ENCODE data around the gene INTS12.

DNA sequence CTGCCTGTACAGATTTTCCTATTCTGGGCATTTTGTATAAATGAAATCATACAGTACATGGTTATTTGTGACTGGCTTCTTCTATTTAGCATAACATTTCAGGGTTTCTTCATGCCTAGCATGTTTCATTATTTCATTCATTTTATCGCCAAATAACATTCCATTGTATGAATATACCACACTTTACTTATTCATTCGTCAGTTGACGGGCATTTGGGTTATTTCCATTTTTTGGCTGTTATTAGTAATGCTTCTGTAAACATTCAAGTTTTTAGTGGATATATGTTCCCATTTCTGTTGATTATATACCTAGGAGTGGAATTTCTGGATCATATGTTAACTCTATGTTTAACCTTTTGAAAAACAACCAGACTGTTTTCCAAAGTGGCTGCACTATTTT is 47.5 kb downstream of the INTS12 start:
- TF ChIP-seq, protein P1, sequence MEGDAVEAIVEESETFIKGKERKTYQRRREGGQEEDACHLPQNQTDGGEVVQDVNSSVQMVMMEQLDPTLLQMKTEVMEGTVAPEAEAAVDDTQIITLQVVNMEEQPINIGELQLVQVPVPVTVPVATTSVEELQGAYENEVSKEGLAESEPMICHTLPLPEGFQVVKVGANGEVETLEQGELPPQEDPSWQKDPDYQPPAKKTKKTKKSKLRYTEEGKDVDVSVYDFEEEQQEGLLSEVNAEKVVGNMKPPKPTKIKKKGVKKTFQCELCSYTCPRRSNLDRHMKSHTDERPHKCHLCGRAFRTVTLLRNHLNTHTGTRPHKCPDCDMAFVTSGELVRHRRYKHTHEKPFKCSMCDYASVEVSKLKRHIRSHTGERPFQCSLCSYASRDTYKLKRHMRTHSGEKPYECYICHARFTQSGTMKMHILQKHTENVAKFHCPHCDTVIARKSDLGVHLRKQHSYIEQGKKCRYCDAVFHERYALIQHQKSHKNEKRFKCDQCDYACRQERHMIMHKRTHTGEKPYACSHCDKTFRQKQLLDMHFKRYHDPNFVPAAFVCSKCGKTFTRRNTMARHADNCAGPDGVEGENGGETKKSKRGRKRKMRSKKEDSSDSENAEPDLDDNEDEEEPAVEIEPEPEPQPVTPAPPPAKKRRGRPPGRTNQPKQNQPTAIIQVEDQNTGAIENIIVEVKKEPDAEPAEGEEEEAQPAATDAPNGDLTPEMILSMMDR (IDR thresholded peaks at IDR 0.05): no peak
- no peak for TF ChIP-seq POLR2A (IDR thresholded peaks at IDR 0.05)

Data from thyroid gland (tissue), 4 donors.